Stimulated activated naive B cell treated with anti-CD40 and anti-IgM and Interleukin-4, amounts not matched to agents 10 μg/mL and 1 μg/mL and 100 μg/mL, for 72 hours (primary cell): ENCODE results near the gene SHF.
"Not testable (repeated sequence)": the region's sequence is repeated elsewhere in the genome, so short reads cannot be mapped to it uniquely, and the experiment has no call there.

Source experiments
- ATAC-seq, 2 donors: fragments of 150-1000 bp; cut with Tn5 transposase; replicated peaks; 2 replicates each; pipeline ENCODE4 v1.10.0; 2021; ENCODE audit warnings: moderate library complexity in 1 of 2
- DNase-seq: peaks from one replicate; pipeline ENCODE4 v3.0.0; 2021
- H3K27ac Mint-ChIP-seq: one replicate; pipeline ENCODE4 v1.8.0; 2022; ENCODE audit warnings: mild to moderate bottlenecking, mixed read lengths
- H3K27me3 Mint-ChIP-seq, 2 donors: one replicate each; pipeline ENCODE4 v1.8.0; 2022; ENCODE audit warnings: mixed read lengths in 2 of 2
- H3K36me3 Mint-ChIP-seq, 2 donors: one replicate each; pipeline ENCODE4 v1.8.0; 2022; ENCODE audit warnings: mixed read lengths in 2 of 2, mild to moderate bottlenecking in 1 of 2
- H3K4me1 Mint-ChIP-seq, 2 donors: one replicate each; pipeline ENCODE4 v1.8.0; 2022; ENCODE audit warnings: mixed read lengths in 2 of 2, mild to moderate bottlenecking in 1 of 2
- H3K4me3 Mint-ChIP-seq, 2 donors: one replicate each; pipeline ENCODE4 v1.8.0; 2022; ENCODE audit warnings: mild to moderate bottlenecking in 2 of 2, mixed read lengths in 2 of 2, moderate library complexity in 1 of 2
- H3K9me3 Mint-ChIP-seq, 2 donors: one replicate each; pipeline ENCODE4 v1.8.0; 2022; ENCODE audit warnings: mixed read lengths in 2 of 2, mild to moderate bottlenecking in 1 of 2

The SHF gene

DNA sequence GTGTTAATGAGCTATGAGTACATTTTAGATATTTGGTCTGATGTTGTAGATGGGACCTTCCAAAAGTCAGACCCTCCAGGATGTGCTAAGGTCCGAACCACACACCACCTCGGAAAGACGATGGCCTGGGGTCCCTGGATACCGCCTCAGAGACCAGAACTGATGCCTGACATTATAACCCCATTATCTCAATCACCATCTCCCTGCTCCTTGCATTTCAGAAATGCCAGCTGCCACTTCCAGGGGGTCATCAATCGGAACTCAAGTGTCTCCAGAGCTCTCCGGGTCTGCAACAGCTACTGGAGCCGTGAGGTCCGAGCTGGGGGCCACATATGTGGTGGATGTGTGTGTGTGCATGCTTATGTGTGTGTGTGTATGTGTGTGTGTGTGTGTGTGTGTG is 50.1 kb downstream of the SHF start:
- DNase-seq (no peak), ATAC-seq (no peak)
- no peak overlapping the region for H3K4me3 Mint-ChIP-seq
- peaks cover 0 to 3% of the 10 kb centered on the region in 2 donors for H3K36me3 Mint-ChIP-seq
- no peaks in the 10 kb centered on the region for H3K9me3 Mint-ChIP-seq
- peaks cover 46 to 47% of the 10 kb centered on the region in 2 donors for H3K27me3 Mint-ChIP-seq
- H3K4me1 Mint-ChIP-seq, result peaks cover 4 to 6% of the 10 kb centered on the region in 2 donors
- no peak overlapping the region for H3K27ac Mint-ChIP-seq

DNA sequence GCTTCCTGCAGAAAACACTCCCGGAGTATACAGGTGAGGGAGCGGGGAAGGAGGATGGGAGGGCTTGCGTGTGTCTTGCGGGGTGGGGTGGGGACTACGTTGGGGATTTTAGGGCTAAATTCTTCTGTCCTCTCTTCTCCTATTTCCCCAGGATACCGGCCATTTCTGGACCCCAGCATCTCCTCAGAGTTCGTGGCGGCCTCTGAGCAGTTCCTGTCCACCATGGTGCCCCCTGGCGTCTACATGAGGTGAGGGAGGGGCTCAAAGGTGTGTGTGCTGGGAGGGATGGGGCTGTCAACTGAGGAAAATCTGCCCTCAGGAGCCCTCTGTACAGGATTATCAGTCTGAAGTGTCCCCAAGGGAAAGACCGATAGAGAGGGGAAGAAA is 51.4 kb downstream of the SHF start:
- H3K27me3 Mint-ChIP-seq, result peaks cover 41 to 57% of the 10 kb centered on the region in 2 donors
- no peak overlapping the region for H3K27ac Mint-ChIP-seq
- peaks cover 0 to 2% of the 10 kb centered on the region in 2 donors for H3K36me3 Mint-ChIP-seq
- H3K4me3 Mint-ChIP-seq, result peak overlapping the region; percentile 4 to 46
- DNase-seq (no peak), ATAC-seq (no peak)
- H3K9me3 Mint-ChIP-seq, result no peaks in the 10 kb centered on the region
- peaks cover 4 to 6% of the 10 kb centered on the region in 2 donors for H3K4me1 Mint-ChIP-seq

DNA sequence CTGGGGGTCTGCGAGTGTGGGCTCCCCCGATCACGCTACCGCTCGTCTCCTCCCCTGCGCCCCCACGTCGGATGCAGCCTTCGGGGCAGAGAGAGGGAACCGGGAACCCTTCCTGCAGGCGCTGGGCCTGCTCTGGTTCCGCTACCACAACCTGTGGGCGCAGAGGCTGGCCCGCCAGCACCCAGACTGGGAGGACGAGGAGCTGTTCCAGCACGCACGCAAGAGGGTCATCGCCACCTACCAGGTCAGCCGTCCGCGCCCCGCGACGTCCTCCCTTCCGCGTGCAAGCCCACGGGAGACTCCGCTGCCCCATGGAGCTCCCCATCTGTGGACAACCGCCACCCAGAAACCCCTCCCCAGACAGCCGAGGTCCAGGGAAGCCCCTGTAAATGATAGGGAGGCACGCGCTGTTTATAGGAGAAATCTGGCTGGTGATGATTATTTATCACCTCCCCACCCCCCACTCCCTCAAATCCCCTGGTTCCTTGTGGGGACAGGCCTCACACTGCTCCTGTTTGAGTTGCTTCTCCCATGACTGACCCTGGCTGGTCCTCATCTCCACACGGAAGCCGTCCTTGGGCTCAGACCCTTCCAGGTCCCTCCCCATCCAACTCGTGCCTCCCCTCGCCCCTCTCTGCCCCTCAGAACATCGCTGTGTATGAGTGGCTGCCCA is 51.9 kb downstream of the SHF start:
- H3K4me1 Mint-ChIP-seq, DNase-seq, H3K27ac Mint-ChIP-seq, H3K36me3 Mint-ChIP-seq, ATAC-seq, H3K9me3 Mint-ChIP-seq: not testable (repeated sequence)
- Mint-ChIP-seq H3K27me3 (peaks cover 46 to 60% of the 10 kb centered on the region in 2 donors), H3K4me3 (peak overlapping the region in 1 of 2 donors; percentile 4)

DNA sequence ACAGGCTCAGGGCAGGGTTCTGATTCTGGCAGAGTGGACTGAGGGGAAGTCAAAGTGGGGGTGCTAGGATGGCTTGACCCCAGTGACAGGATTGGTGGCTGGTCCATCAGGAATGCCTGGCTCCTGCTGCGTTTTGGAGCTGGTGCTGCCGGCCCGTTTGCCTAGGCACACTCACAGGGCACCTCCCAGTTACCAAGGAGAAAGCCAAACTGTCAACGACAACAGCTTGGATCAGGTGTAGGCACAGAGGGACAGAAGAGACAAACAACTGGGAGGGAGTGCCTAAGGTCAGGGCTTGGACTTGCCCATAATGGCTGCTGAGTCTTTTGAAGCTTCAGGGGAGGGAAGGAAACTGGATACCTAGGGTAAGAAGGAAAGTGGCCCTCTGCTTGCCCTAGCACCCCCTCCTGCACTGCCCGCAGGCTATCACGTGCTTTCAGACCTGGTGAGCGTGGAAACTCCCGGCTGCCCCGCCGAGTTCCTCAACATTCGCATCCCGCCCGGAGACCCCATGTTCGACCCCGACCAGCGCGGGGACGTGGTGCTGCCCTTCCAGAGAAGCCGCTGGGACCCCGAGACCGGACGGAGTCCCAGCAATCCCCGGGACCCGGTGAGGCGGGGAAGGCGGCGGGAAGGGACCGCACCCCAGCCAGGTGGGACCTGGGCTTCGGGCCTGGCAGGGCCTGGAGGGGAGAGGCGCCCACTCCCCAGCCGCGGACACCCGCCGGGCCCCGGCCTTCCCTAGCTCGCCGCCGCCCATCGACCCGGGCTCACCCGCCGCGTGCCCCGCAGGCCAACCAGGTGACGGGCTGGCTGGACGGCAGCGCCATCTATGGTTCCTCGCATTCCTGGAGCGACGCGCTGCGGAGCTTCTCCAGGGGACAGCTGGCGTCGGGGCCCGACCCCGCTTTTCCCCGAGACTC is 52.8 kb downstream of the SHF start:
- H3K9me3 Mint-ChIP-seq, result no peaks in the 10 kb centered on the region
- H3K27ac Mint-ChIP-seq, result no peak overlapping the region
- H3K4me3 Mint-ChIP-seq, result peak overlapping the region; percentile 64
- H3K27me3 Mint-ChIP-seq, result peaks cover 53 to 66% of the 10 kb centered on the region in 2 donors
- no peak for DNase-seq
- ATAC-seq, result peak; percentile 44 to 53
- H3K36me3 Mint-ChIP-seq, result no peaks in the 10 kb centered on the region
- peaks cover 6% of the 10 kb centered on the region in 2 donors for H3K4me1 Mint-ChIP-seq

DNA sequence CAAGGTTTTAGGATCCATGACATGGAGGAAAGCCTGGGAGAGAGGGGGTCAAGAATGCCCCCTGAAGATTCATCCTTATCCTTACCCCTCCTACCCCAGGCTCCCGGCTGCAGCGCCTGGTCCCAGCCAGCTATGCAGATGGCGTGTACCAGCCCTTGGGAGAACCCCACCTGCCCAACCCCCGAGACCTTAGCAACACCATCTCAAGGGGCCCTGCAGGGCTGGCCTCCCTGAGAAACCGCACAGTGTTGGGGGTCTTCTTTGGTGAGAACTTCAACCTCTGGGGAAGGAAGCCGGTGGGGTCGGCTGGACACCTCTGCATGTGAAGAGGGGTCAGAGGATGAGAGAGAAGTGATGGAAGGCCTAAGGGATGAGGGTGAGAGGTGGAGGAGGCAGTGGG is 53.7 kb downstream of the SHF start:
- DNase-seq (no peak), ATAC-seq (no peak)
- Mint-ChIP-seq H3K4me1 (peaks cover 6 to 8% of the 10 kb centered on the region in 2 donors), H3K4me3 (peak overlapping the region; percentile 22 to 27), H3K27me3 (peaks cover 60 to 68% of the 10 kb centered on the region in 2 donors), H3K36me3 (no peaks in the 10 kb centered on the region), H3K27ac (no peak overlapping the region), H3K9me3 (no peaks in the 10 kb centered on the region)

DNA sequence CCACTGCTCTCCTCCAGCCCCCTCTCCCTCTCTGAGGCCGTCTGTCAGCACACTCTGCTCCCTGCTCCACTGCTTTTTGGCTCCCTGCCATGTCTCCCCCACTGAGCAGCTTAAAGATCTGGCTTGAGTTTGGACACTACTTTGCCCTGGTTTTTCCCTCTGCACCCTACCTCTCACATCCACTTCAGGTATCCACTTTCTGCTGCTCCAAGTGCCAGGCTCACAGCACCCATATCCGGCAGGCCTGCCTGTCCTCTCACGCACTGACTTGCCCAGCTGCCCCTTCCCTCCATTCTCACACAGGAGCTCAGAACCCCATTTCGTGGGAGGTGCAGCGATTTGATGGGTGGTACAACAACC is 54.2 kb downstream of the SHF start:
- Mint-ChIP-seq H3K27me3 (peaks cover 64 to 72% of the 10 kb centered on the region in 2 donors), H3K36me3 (no peaks in the 10 kb centered on the region), H3K9me3 (no peaks in the 10 kb centered on the region), H3K27ac (no peak overlapping the region), H3K4me1 (peaks cover 6 to 12% of the 10 kb centered on the region in 2 donors), H3K4me3 (no peak overlapping the region)
- DNase-seq, result no peak
- no peak for ATAC-seq

DNA sequence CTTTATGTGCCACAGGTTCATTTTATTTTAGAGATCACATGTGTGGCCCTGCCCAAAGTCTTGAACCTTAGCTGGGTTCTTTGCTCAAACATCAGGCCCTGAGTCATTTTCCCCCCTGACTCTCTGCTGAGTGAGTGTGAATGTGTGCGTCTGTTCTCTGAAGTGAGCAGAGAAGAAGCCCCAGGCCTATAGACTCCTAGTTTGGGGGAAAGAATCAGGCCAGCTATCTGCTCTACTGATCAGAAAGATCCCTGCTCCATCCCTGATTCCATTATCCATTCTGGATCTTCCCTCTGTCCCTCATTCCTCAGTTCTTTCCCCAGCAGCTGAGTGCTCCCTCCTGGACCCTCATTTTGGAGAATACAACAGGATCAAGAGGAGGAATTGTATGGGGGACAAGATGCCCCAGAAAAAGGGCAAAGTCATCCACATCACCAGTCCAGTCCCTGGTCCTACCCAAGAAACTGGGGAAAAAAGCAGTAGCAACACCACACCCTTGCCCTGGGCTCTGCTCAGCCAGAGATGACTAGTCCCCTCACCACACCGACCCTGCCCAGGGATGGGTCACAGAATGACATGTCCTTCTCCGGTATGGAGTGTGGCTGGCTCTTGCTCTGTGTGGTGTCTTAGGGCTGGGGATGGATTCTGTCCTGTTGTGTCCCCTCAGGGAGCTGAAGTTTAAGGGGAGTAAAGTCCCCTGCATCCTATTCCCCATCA is 54.8 kb downstream of the SHF start:
- no peak for ATAC-seq

DNA sequence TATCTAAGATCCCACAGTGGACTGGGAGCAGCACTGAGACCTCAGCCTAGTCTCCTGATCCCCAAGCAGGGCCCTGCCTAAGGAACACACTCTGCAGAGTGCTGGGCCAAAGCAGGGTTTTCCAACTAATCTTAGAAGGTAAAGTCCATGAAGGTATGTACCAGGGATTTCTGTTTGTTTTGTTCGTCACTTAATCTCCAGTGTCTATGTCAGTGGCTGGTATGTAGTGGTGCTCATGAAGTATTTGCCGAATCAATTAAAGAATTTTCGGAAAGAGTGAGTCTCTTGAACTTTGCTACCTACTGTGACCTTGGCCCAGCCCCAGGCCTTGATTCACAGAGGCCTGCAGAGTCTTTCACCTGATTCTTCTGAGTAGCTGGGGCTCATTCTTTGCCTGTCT is 56.3 kb downstream of the SHF start:
- peaks cover 6 to 10% of the 10 kb centered on the region in 2 donors for H3K4me1 Mint-ChIP-seq

More for the DNA sequence above, 54.8 kb downstream of the SHF start:
- no peak overlapping the region for H3K4me3 Mint-ChIP-seq
- H3K4me1 Mint-ChIP-seq, result peaks cover 6 to 12% of the 10 kb centered on the region in 2 donors
- DNase-seq, result no peak
- no peaks in the 10 kb centered on the region for H3K36me3 Mint-ChIP-seq
- H3K27ac Mint-ChIP-seq, result no peak overlapping the region
- H3K9me3 Mint-ChIP-seq, result no peaks in the 10 kb centered on the region
- H3K27me3 Mint-ChIP-seq, result peaks cover 64 to 72% of the 10 kb centered on the region in 2 donors

DNA sequence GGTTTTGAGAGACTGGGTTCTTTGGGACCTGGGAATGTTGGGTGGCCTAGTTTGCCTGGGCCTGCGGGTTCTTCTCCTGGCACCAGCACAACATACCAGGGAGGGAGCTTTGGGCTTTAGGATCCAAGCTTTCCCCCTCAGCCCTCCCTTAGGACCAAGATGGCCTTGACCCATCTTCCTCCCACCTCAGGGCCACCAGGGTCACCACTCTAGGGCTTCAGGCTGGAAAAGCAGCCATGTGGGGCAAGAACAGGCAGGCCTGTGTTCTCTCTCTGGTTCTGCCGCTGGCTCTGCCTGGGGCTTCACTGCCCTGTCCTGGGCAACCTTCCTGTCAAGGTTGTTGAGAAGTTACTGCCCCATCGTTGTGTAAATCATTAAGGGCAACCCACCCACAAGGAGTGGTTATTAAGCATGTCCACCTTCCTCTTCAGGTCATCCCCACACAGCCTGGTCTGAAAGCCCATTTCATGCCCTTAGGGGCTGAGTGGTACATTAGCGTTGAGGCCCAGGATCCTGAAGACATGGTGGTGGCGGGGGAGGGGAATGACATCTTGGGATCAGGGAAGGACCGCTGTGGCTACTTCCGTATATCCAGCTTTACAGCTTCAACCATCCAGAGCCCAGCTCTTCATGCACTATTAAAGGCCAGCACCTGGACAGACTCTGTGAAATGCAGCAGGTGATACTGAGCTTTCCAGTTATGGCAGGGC is 57.3 kb downstream of the SHF start:
- no peak for ATAC-seq
- Mint-ChIP-seq H3K4me1 (peaks cover 2 to 5% of the 10 kb centered on the region in 2 donors), H3K36me3 (no peaks in the 10 kb centered on the region), H3K9me3 (no peaks in the 10 kb centered on the region), H3K27ac (no peak overlapping the region), H3K4me3 (peak overlapping the region; percentile 26 to 31), H3K27me3 (peaks cover 67 to 74% of the 10 kb centered on the region in 2 donors)
- DNase-seq, result no peak

More for the DNA sequence above, 56.3 kb downstream of the SHF start:
- peaks cover 62 to 69% of the 10 kb centered on the region in 2 donors for H3K27me3 Mint-ChIP-seq
- no peak overlapping the region for H3K27ac Mint-ChIP-seq
- H3K4me3 Mint-ChIP-seq, result no peak overlapping the region
- H3K9me3 Mint-ChIP-seq, result no peaks in the 10 kb centered on the region
- no peak for ATAC-seq
- H3K36me3 Mint-ChIP-seq, result no peaks in the 10 kb centered on the region
- no peak for DNase-seq

DNA sequence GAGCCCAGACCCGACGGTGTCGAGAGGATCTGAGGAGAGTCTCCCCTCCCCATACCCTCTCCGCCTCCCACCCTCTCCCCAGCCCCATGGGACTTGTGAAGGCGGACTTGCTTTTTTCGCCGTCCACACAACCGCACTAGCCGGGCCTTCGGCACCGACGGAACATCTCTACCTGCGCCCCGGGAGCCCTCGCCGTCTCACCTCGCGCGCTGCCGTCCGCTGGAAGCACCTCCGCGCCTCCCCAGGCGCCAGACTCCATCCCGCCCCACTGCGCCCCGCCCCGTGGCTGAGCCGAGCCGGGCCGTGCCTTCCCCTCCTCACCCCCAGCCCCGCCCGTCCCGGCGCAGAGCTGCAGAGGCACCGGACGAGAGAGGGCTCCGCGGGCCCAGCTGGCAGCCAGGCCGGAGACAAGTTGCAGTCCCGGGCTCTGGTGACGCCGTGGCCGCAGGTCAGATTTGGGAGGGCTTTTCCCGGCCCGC is 58.1 kb downstream of the SHF start, which contains the start of the genes DUOX1 and DUOXA1:
Gene DUOX1, plus strand, starts transcription at position 344 of the 479 bp plus-strand sequence. CDS start 1,973 bp downstream, outside the sequence.
Gene DUOXA1, minus strand, starts transcription at position 229 of the 479 bp plus-strand sequence. CDS start 6,865 bp downstream, outside the sequence.
- no peaks in the 10 kb centered on the region for H3K9me3 Mint-ChIP-seq
- peaks cover 71 to 77% of the 10 kb centered on the region in 2 donors for H3K27me3 Mint-ChIP-seq
- ATAC-seq, result peak; percentile 55 to 64
- no peaks in the 10 kb centered on the region for H3K36me3 Mint-ChIP-seq
- DNase-seq, result no peak
- peak within 1 kb of the TSS; percentile 26 to 31 for H3K4me3 Mint-ChIP-seq
- H3K4me1 Mint-ChIP-seq, result peaks cover 2 to 5% of the 10 kb centered on the region in 2 donors
- H3K27ac Mint-ChIP-seq, result no peak within 1 kb of the TSS

DNA sequence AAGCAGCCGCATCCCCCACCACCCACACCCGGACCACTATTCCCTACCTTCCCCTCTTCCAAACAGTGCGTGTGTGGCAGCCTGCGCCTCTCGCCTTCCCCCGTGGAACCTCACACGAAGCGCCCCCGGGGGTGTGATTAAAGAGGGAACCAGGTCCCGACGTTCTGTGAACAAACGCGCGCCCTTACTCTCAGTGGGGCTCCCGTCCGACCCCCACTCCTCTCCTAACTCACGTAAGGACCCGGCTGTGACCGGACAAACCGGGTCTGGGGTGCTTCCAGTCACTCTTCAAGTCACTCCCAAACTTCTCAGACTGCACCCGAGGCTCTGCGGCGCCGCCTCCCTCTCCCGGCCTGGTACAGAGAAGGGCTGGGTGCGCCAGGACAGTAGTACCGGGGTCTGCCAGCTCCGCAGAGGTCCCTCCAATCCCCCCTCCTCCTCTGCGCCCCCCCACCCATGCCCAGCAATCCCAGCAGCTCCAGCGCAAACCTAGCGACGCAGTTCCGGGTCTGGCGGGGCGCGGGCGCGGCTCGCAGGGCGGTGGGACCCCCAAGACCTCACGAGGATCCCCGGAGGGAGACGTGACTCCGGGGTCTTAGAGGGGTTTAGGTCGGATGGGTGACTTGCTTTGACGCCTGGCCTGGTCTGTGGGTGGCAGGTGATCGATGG is 58.7 kb downstream of the SHF start:
- Mint-ChIP-seq H3K36me3 (no peaks in the 10 kb centered on the region), H3K9me3 (no peaks in the 10 kb centered on the region), H3K4me3 (peak overlapping the region in 1 of 2 donors; percentile 12), H3K4me1 (peaks cover 2 to 5% of the 10 kb centered on the region in 2 donors), H3K27me3 (peaks cover 66 to 72% of the 10 kb centered on the region in 2 donors), H3K27ac (no peak overlapping the region)
- ATAC-seq (no peak), DNase-seq (no peak)

DNA sequence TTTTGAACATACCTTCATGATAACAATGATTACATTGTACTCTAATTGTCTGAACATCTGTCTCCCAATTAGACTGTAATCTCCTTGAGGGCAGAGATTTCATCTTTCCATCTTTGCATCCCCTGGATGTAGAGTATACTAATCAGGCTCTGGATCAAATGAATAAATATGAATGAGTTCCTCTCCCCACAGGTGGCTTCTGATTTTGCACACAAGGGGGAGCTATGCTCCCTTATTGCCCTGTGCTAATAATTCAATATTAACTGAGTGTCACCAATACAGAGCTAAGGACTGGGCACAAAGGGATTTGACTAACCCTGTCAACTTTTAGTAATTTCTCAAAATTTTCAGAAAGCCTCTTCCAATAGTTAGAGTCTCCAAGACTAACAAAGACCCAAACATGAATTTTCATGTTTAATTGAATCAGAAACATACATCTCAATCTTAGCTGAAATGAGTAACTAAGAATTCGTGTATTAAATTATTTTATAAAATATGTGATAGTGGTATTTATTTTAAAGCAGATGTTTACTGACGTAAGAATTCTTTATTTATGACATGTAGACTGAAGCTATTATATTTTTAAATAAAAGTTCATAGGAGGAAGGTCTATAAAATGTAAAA is 61.1 kb downstream of the SHF start:
- peak; percentile 61 for ATAC-seq
- H3K4me3 Mint-ChIP-seq, result no peak overlapping the region
- no peaks in the 10 kb centered on the region for H3K9me3 Mint-ChIP-seq
- H3K4me1 Mint-ChIP-seq, result peaks cover 2 to 5% of the 10 kb centered on the region in 2 donors
- H3K27me3 Mint-ChIP-seq, result peaks cover 51 to 61% of the 10 kb centered on the region in 2 donors
- DNase-seq, result no peak
- no peaks in the 10 kb centered on the region for H3K36me3 Mint-ChIP-seq
- no peak overlapping the region for H3K27ac Mint-ChIP-seq

DNA sequence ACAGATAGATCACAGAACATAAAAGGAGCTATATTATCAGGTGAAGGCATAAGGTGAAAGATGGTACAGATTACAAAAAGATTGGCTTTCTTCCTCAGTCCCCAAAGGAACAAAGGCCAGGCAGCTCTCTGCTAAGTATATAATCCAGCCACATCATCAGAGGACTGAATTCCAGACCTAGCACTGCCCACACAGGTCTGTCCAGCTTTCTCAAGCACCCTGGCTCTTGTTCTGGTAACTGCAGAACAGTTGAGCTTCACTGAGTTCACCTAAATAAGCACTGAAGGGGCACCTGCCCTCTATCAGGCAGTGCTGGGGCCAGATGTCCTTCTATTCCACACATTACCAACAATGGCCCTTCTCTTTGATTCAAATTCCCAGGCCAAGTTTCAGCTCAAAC is 64.4 kb downstream of the SHF start:
- H3K27me3 Mint-ChIP-seq, result peaks cover 48 to 57% of the 10 kb centered on the region in 2 donors
- H3K4me3 Mint-ChIP-seq, result no peak overlapping the region
- H3K4me1 Mint-ChIP-seq, result peaks cover under 1% of the 10 kb centered on the region in 2 donors
- no peak for DNase-seq
- ATAC-seq, result no peak
- H3K27ac Mint-ChIP-seq, result no peak overlapping the region
- H3K9me3 Mint-ChIP-seq, result no peaks in the 10 kb centered on the region
- no peaks in the 10 kb centered on the region for H3K36me3 Mint-ChIP-seq
